Activated CD8-positive, alpha-beta memory T cell treated with anti-CD3 and anti-CD28 coated beads for 1 hour (primary cell): Measurements from ENCODE around the gene TCFL5.
A peak's percentile ranks its signal among the peaks of the same experiment; 100 is the strongest.

Experiments
- DNase-seq, 2 donors: peaks; one replicate each; pipeline ENCODE4 v3.0.0-alpha.2; 2020; ENCODE audit warnings: low read depth in 1 of 2; ENCODE audit errors: extremely low read depth in 1 of 2

TCFL5 gene

GRCh38 chr20:62815066-62815991 lies 46.3 kb downstream of the TCFL5 start:
- DNase-seq = no peak

DNA sequence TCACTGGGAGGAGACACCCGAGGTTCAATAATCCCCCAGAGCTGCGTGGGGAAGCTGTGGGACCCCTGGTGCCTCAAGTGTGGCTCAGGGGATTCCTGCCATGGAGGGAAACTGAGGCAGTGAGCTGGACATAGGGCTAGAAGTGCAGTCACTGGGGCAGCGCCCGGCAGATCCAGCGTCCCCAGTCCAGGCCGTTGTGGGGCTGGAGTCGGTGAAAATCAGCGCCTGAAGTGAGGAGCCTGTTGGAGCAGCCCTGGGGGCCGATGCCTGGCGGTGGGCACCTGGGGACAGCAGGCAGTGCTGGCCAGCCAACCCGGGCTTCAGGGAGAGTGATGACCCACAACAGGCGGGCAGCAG lies 46.9 kb downstream of the TCFL5 start:
- no peak for DNase-seq

- DNase-seq = no peak
These were observed 47.4 kb downstream of the TCFL5 start for GRCh38 chr20:62814060-62814708.

DNA sequence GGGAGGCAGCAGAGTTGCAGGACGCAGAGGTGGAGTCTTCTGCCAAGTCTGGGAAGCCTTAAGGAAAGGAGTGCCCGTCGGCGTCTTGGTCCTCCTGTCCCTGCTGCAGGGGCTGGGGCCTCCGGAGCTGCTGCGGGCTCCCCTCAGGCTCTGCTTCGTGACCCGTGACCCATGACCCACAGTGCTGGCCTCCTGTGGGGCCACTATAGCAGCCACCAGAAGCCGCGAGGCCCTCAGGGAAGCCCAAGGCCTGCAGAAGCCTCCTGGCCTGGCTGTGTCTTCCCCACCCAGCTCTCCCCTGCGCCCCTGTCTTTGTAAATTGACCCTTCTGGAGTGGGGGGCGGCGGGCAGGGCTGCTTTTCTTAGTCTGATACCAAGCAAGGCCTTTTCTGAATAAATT lies 48.0 kb downstream of the TCFL5 start:
- no peak for DNase-seq

GRCh38 chr20:62812907-62813200 lies 48.8 kb downstream of the TCFL5 start:
- DNase-seq = no peak

- DNase-seq = no peak
These were observed 49.3 kb downstream of the TCFL5 start for GRCh38 chr20:62812181-62812906.

DNA sequence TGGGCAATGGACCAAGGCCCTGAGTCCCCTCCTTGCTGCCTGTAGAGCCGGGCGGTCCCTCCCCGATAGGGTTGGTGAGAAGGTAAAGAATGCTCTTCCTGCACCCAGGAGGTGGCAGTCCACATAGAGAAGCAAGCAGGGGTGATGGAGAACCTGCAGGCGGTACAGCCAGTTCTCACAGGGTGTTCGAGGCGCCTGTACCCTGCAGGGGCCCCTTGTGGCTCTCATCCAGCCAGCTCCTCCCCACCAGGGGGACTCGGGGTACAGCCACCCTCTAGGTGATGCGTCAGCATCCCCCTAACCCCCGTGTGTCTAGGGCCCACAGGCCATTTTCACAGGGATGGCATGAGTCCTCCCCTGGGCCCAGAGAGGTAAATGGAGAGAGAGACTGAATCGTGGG lies 49.9 kb downstream of the TCFL5 start:
- no peak for DNase-seq

- DNase-seq = no peak
These were observed 50.3 kb downstream of the TCFL5 start for GRCh38 chr20:62811320-62811719.

DNA sequence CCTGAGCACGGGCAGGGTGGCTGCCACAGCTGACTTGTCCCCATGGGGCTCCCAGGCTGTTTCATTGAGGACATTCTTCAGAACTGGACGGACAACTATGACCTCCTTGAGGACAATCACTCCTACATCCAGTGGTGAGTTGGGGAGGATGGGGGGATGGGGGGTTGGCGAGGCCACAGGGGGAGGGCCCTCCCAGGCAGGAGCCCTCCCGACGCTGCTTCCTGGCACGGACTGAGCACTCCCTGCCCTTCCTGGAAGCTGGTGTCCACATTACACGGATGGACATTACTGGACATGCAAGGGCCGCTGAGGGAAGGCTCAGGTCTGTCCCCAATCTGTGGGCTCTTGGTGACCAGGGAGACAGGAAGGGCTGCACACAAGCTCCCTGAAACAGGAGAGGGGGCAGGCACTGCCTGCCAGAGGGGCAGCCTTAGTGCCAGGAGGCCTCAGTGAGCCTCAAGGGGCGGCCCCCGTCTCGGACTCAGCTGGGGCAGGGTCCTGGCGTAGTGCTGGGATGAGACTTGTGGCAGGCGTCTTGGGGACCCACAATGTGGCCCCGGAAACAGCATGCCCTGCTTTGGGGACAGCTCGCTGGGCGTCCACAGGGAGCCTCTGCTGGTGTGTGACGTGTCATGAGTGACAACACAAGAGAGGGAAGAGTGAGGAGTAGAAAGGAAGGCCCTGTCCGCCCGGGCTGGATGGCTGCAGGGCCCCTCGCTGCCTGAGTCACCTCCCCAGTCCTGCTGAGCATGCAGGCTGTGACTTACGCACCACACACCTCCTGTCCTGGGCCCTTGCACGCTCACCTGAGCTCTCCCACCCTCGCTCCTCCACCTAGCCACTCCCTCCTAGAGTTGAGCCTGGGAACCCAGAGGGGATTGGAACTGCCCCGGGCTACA lies 51.8 kb downstream of the TCFL5 start:
- DNase-seq = no peak

DNA sequence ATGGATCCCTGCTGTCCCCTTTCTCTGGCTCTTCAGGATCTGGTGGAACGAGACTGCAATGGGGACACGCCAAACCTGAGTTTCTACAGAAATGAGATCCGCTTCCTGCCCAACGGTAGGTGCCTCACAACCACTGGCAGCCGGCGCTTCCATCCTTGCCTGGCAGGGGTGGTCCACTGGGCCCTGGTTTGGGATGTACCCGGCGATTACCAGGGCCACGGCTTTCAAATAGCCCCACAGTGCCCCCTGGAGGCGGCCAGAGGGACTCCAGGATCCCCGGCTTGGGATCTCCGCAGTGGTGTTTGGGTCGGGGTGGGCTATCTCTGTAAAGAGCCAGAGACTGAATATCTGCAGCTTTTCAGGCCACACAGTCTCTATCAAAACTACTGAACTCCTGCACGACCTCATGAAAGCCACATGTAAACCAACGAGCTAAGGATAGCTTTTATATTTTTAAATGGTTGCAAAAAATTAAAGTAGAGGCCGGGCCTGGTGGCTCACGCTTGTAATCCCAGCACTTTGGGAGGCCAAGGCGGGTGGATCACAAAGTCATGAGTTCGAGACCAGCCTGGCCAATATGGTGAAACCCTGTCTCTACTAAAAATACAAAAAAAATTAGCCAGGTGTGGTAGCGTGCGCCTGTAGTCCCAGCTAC lies 53.3 kb downstream of the TCFL5 start:
- DNase-seq = peak; percentile 52 to 72

- DNase-seq = no peak
These were observed 54.0 kb downstream of the TCFL5 start for GRCh38 chr20:62807444-62808210.

DNA sequence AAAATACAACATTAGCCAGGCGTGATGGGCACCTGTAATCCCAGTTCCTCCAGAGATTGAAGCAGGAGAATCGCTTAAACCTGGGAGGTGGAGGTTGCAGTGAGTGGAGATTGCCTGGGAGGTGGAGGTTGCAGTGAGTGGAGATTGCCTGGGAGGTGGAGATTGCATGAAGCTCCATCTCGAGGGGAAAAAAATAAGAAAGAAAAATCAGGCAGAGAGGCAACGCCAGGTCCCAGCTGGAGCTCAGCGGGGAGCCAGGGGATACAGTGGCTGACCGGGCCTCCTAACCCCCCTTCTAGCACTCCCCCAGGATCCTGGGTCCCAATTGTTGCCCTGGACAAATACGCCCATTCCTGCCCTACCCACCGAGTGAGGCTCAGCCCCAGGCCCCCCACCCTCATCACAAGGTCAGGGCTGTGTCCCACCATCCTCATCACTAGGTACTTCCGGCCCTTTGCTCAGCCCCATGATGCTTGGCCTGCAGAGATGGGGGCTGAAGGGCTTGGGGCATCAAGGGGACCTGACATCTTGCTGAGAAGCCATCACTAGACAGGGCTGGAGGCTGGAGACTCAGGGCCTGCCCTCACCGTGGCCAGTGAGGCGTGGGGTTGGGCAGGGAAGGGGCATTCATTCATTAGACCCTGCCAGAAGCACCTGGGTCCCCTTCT lies 55.1 kb downstream of the TCFL5 start:
- DNase-seq = no peak

- DNase-seq = no peak
These were observed 55.8 kb downstream of the TCFL5 start for GRCh38 chr20:62805711-62806382.

- DNase-seq = no peak
These were observed 56.4 kb downstream of the TCFL5 start for GRCh38 chr20:62805155-62805710.

- DNase-seq = peak in 1 of 2 donors; percentile 62
These were observed 56.9 kb downstream of the TCFL5 start, which contains the start of gene OGFR for GRCh38 chr20:62804627-62805154. OGFR (plus strand) TSS chr20:62804835; CDS start chr20:62804860, 25 bp downstream.

- DNase-seq = no peak
These were observed 57.5 kb downstream of the TCFL5 start for GRCh38 chr20:62804021-62804626.

DNA sequence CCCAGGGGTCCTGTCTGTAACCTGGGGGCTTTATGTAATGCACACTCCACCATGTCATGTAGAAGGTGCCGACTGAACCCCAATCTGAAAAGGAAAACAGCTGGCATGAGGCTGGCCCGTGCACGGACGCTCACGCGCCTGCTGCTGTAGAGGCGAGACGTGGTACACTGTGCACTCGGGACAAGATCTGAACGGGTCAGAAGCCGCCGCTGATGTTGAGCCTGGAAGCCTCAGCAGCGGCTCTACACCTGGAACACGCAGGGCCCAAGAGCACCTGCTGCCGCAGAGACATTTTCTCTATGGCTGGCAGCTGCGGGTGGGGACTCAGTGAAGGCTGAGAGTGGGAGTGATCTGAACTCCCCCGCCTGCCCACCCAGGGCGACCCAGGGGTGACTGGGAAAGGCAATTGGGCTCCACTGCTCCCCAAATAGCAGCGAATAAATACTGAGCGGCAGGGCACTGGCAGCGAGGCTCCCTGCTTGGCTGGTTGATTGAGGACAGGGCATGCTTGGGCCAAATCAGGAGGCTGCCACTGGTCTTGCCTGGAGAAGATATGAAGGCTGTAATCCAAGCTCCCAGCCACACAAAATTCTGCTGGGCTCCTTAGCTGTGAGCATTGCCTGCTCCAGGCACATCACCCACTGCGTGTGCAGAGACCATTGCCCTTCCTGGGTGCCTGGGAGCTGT lies 59.5 kb downstream of the TCFL5 start:
- no peak for DNase-seq
